HEK293 (cell line): ENCODE measurements around the gene ANP32B.
"Not testable (repeated sequence)": the region's sequence is repeated elsewhere in the genome, so short reads cannot be mapped to it uniquely, and the experiment has no call there.

ENCODE experiments used
- CTCF ChIP-seq: fragments of 450-650 bp; formaldehyde crosslinking; IDR thresholded peaks from 2 replicates; pipeline ENCODE4 v1.5.1; 2016; ENCODE audit warnings: missing biosample characterization, missing genetic modification characterization
- INSM2 ChIP-seq: fragments of 450-650 bp; formaldehyde crosslinking; IDR thresholded peaks from 2 replicates; pipeline ENCODE4 v1.5.1; 2016; ENCODE audit warnings: missing biosample characterization, missing genetic modification characterization
- KLF17 ChIP-seq: fragments of 450-650 bp; formaldehyde crosslinking; IDR thresholded peaks from 2 replicates; pipeline ENCODE4 v1.5.1; 2016; ENCODE audit warnings: missing biosample characterization, missing genetic modification characterization
- KLF9 ChIP-seq: fragments of 450-650 bp; formaldehyde crosslinking; IDR thresholded peaks from 2 replicates; pipeline ENCODE4 v1.5.1; 2016; ENCODE audit warnings: missing biosample characterization, missing genetic modification characterization, low read depth
- PBX3 ChIP-seq: sonication (generic); formaldehyde crosslinking; IDR thresholded peaks from 2 replicates; pipeline ENCODE4 v1.8.1; 2022; ENCODE audit warnings: mild to moderate bottlenecking, moderate library complexity, missing genetic modification reagents
- REST ChIP-seq: fragments of 450-650 bp; formaldehyde crosslinking; IDR thresholded peaks from 2 replicates; pipeline ENCODE4 v1.5.1; 2016; ENCODE audit warnings: missing biosample characterization, missing genetic modification characterization
- SP7 ChIP-seq: fragments of 450-650 bp; formaldehyde crosslinking; IDR thresholded peaks from 2 replicates; pipeline ENCODE4 v1.5.1; 2016; ENCODE audit warnings: missing biosample characterization, missing genetic modification characterization
- TRIM28 ChIP-seq: IDR thresholded peaks from 2 replicates; pipeline ENCODE4 v1.6.1; 2011; ENCODE audit warnings: low read length, control low read depth, borderline replicate concordance
- ZBTB1 ChIP-seq: fragments of 450-650 bp; formaldehyde crosslinking; IDR thresholded peaks from 2 replicates; pipeline ENCODE4 v1.5.1; 2016; ENCODE audit warnings: missing biosample characterization, missing genetic modification characterization
- ZNF121 ChIP-seq: fragments of 450-650 bp; formaldehyde crosslinking; IDR thresholded peaks from 2 replicates; pipeline ENCODE4 v1.5.1; 2016; ENCODE audit warnings: missing biosample characterization, missing genetic modification characterization
- ZNF148 ChIP-seq: fragments of 450-650 bp; formaldehyde crosslinking; IDR thresholded peaks from 2 replicates; pipeline ENCODE4 v1.5.0; 2017; ENCODE audit warnings: missing biosample characterization, missing genetic modification characterization, borderline replicate concordance
- ZNF266 ChIP-seq: fragments of 450-650 bp; formaldehyde crosslinking; IDR thresholded peaks from 2 replicates; pipeline ENCODE4 v1.5.1; 2016; ENCODE audit warnings: missing biosample characterization, missing genetic modification characterization, low read depth
- ZNF561 ChIP-seq: fragments of 450-650 bp; IDR thresholded peaks from 2 replicates; pipeline ENCODE4 v1.5.1; 2018; ENCODE audit warnings: missing biosample characterization, missing genetic modification characterization, borderline replicate concordance
- ZNF660 ChIP-seq: fragments of 450-650 bp; IDR thresholded peaks from 2 replicates; pipeline ENCODE4 v1.5.1; 2018; ENCODE audit warnings: missing biosample characterization, mild to moderate bottlenecking, missing genetic modification characterization

- TF ChIP-seq CTCF (tag by site-specific recombination); KLF9; TRIM28; ZBTB1 (tag by site-specific recombination); ZNF266; INSM2; SP7; ZNF121 (tag by site-specific recombination); ZNF561 (tag by site-specific recombination); REST (tag by site-specific recombination); ZNF148 (tag by site-specific recombination); KLF17; PBX3; ZNF660: not testable (repeated sequence)
These were observed 32.3 kb upstream of the ANP32B start for GRCh38 chr9:97950873-97951272.
